Heart left ventricle (tissue), 16 donors: ENCODE results near the gene GNAS. TPM values are rescaled to one million over a fixed set of nuclear protein-coding genes. Genes with fewer than 3 reads are reported as not detected.
A peak's percentile ranks its signal among the peaks of the same experiment; 100 is the strongest.

Source experiments
- ATAC-seq, 4 donors: fragments of 200-7000 bp; cut with Tn5 transposase; one replicate each; pipeline ENCODE4 v1.9.1; 2020 to 2022; ENCODE audit warnings: moderate library complexity in 4 of 4, mild to moderate bottlenecking in 3 of 4, moderate number of reproducible peaks in 1 of 4
- DNase-seq, 5 donors: peaks; one replicate each; pipeline ENCODE4 v3.0.0-alpha.2; 2020
- H3K27ac ChIP-seq, 12 donors: fragments of 200-600 bp; sonication (generic) in 4 of 12; one replicate each; pipeline versions ENCODE4 v1.5.0 to v1.8.0; 2016 to 2022; ENCODE audit warnings: mild to moderate bottlenecking in 2 of 12
- H3K27me3 ChIP-seq, 9 donors: fragments of 200-600 bp; sonication (generic) in 2 of 9; one replicate each; pipeline versions ENCODE4 v1.5.1 to v1.8.0; 2016 to 2022; ENCODE audit warnings: mild to moderate bottlenecking in 3 of 9
- H3K36me3 ChIP-seq, 9 donors: fragments of 200-600 bp; sonication (generic) in 2 of 9; one replicate each; pipeline versions ENCODE4 v1.5.0 to v1.8.0; 2018 to 2022; ENCODE audit warnings: mild to moderate bottlenecking in 2 of 9
- H3K4me1 ChIP-seq, 12 donors: fragments of 200-600 bp; sonication (generic) in 4 of 12; one replicate each; pipeline versions ENCODE4 v1.5.0 to v1.8.0; 2016 to 2022; ENCODE audit warnings: mild to moderate bottlenecking in 3 of 12
- H3K4me3 ChIP-seq, 12 donors: fragments of 200-600 bp; sonication (generic) in 4 of 12; one replicate each; pipeline versions ENCODE4 v1.5.0 to v1.8.0; 2017 to 2022; ENCODE audit warnings: mild to moderate bottlenecking in 9 of 12, moderate library complexity in 4 of 12
- H3K9me3 ChIP-seq, 12 donors: fragments of 200-600 bp; sonication (generic) in 4 of 12; one replicate each; pipeline versions ENCODE4 v1.5.0 to v1.8.0; 2016 to 2022; ENCODE audit warnings: mild to moderate bottlenecking in 1 of 12
- CTCF ChIP-seq, 12 donors: fragments of 200-600 bp; sonication (generic) in 4 of 12; IDR thresholded peaks; one replicate each; pipeline versions ENCODE4 v1.5.0 to v1.8.0; 2018 to 2022; ENCODE audit warnings: antibody characterized with exemption in 12 of 12, mild to moderate bottlenecking in 5 of 12
- POLR2A ChIP-seq, 2 donors: fragments of 450-650 bp; IDR thresholded peaks; one replicate each; pipeline ENCODE4 v1.6.1; 2017; ENCODE audit warnings: antibody characterized with exemption in 2 of 2, mild to moderate bottlenecking in 2 of 2, moderate library complexity in 2 of 2
- WGBS, 4 donors: extraction: QIAGEN DNeasy Blood & Tissue Kit in 2 of 4; methylation state at CpG; one replicate each; pipeline versions ENCODE4 v1.1.5 to v1.1.7; 2013 to 2018; 5-methylcytosine and 5-hydroxymethylcytosine counted together
- intact Hi-C, 10 donors: fragments of 100-400 bp; cut with DNase I; formaldehyde crosslinking; loops; one replicate each; pipeline versions ENCODE4 v1.11.1 to v1.14.2; 2022
- polyA plus RNA-seq, 2 donors: library from polyadenylated mRNA; stranded (reverse); fragments of 200-250 nt; gene quantifications; one replicate each; pipeline ENCODE4 v1.2.3, GENCODE V29; 2013
- total RNA-seq, 9 donors: library from RNA; depleted of rRNA in 2 of 9; stranded (reverse); fragments of >200 nt in 2 of 9; fragmentation: NEBNext Ultra II Directional in 3 of 9; extraction: Animal tissue kit (Norgen Biotek cat#: 25700) in 3 of 9; gene quantifications; one replicate each; pipeline versions ENCODE4 v1.1.0 to v1.2.4, GENCODE V29; 2016 to 2023
- donor health status: ischemic (EF 13 %, LVEDD 7.1; RV severe dilation, severe dysfunction).
- donor health status: healthy with polysubstance abuse.
- donor health status: DM: no; HTN: yes; CAD: no.
- donor health status: DM: no; HTN: no; CAD: no.
- donor health status: ischemic (EF 25% LVEDD 6.9; RV normal size, moderate dysfunction).
- donor health status: ischemic (EF 25% LVEDD 5.7; RV mildly dilated, moderate dysfunction).
- donor health status: healthy.
- donor health status: DM: yes; HTN: yes; CAD: no.
- donor health status: ischemic (EF 35%, LVEDD 5.7; RV mildly dilated, moderate dysfunction).
- donor health status: nonischemic (EF 11% LVEDD 7.7; RV severe dilation, severe dysfunction).
- donor health status: DM: yes; HTN: yes; CAD: no.
- donor health status: PGD.
- donor health status: ischemic (EF 29% LVEDD 5.4; RV normal size, mild dysfunction).
- donor health status: nonischemic (EF 23%, LVEDD 6.1; RV moderate dilation, normal function).

Gene GNAS
- total and polyA plus RNA-seq, 11 donors, result 1,246 to 2,999 (median 1,604) TPM

GRCh38 chr20:58855506-58856389, 3.2 kb downstream of the GNAS start:
- no peaks in the 10 kb centered on the region for H3K9me3 ChIP-seq
- 47 to 75% (median 62%) methylated on average over 48 to 57 of the region's 57 CpGs for WGBS, 4 donors

DNA sequence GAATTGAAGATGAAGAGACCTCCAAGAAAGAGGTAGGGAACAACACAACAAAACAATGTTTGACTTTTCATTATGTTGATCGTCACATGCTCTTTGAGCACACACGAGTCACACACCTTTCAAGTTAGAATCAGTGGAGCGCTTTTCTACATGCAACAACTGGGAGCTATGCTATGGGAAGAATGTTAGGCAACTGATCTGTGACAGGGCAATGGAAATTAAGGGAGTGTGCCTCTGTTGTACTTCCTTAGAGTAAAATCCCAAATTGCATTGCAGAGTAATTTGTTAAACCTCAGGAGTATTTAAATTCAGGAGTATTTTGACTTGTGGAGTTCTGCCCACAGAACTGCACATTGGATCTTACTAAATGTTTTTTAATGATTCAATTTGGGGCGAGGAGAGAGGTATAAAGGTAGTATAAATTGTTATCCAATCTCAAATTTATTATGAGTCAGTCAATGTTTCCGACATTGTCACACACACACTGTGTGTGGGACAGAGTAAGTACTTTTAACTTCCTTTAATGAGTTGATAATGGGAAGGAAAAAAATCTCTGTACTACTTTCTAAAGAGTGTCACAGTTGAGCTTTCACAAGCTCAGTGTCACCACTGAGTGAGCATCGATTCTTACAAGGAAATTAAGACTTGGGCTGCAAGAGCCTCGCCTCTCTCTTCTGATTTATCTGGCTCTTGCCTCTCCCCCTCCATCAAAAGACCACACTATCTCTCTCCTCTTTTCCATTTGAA, 10.7 kb downstream of the GNAS start:
- Histone ChIP-seq H3K4me1 (peaks cover 0 to 5% (median 0%) of the 10 kb centered on the region in 12 donors), H3K4me3 (no peak overlapping the region), H3K9me3 (no peaks in the 10 kb centered on the region), H3K27ac (no peak overlapping the region), H3K36me3 (no peaks in the 10 kb centered on the region), H3K27me3 (peaks cover 0 to 32% (median 3%) of the 10 kb centered on the region in 9 donors)
- DNase-seq (no peak), ATAC-seq (no peak)
- TF ChIP-seq POLR2A (IDR thresholded peaks at IDR 0.05) (no peak), CTCF (IDR thresholded peaks at IDR 0.05) (no peak)
- WGBS, 4 donors, result 73 to 84% (median 80%) methylated on average over 7 of the region's 7 CpGs
- intact Hi-C loops, result loop anchor here in 5 of 10 donors (10.0 kb wide), 2 partner anchors 542 to 632 kb away; no protein-coding TSS in a partner anchor

More at GRCh38 chr20:58855506-58856389, 3.2 kb downstream of the GNAS start:
- Histone ChIP-seq H3K36me3 (no peaks in the 10 kb centered on the region), H3K27me3 (peaks cover 11 to 74% (median 45%) of the 10 kb centered on the region in 9 donors), H3K4me3 (peak overlapping the region in 5 of 12 donors; percentile 2 to 44 (median 40)), H3K27ac (no peak overlapping the region), H3K4me1 (peaks cover 0 to 27% (median 5%) of the 10 kb centered on the region in 12 donors)
- ATAC-seq, result no peak
- intact Hi-C loops, result loop anchor here in 2 of 10 donors (10.0 kb wide), 1 partner anchor 621 kb away; no protein-coding TSS in a partner anchor
- TF ChIP-seq POLR2A (IDR thresholded peaks at IDR 0.05) (no peak), CTCF (IDR thresholded peaks at IDR 0.05) (no peak)
- DNase-seq, result no peak

- DNase-seq (no peak), ATAC-seq (no peak)
- H3K36me3 ChIP-seq, result no peaks in the 10 kb centered on the region
- peaks cover 0 to 22% (median 3%) of the 10 kb centered on the region in 9 donors for H3K27me3 ChIP-seq
- peaks cover 0 to 5% (median 0%) of the 10 kb centered on the region in 12 donors for H3K4me1 ChIP-seq
- no peak overlapping the region for H3K4me3 ChIP-seq
- intact Hi-C loops, result loop anchor here in 5 of 10 donors (10.0 kb wide), 2 partner anchors 540 to 630 kb away; no protein-coding TSS in a partner anchor
- TF ChIP-seq POLR2A (IDR thresholded peaks at IDR 0.05) (no peak), CTCF (IDR thresholded peaks at IDR 0.05) (peak in 4 of 12 donors; percentile 11 to 28 (median 18))
- H3K9me3 ChIP-seq, result no peaks in the 10 kb centered on the region
- 42 to 54% (median 50%) methylated on average over 2 of the region's 2 CpGs for WGBS, 4 donors
- no peak overlapping the region for H3K27ac ChIP-seq
Measured at GRCh38 chr20:58864346-58864745, 11.8 kb downstream of the GNAS start.
